GM19395 (cell line): Measurements from ENCODE around the gene ICAM2.

ENCODE experiments used
- ATAC-seq: cut with Tn5 transposase; IDR thresholded peaks from one replicate; pipeline ENCODE4 v1.9.1; 2021; ENCODE audit warnings: mild to moderate bottlenecking, moderate library complexity; ENCODE audit not compliant: unreplicated experiment

ICAM2 gene

GRCh38 chr17:64020056-64020766, at the start of gene ICAM2:
Gene ICAM2, minus strand, starts transcription at chr17:64020633. Its CDS starts 13,942 bp downstream, at chr17:64006691.
- peak; percentile 59 for ATAC-seq

DNA sequence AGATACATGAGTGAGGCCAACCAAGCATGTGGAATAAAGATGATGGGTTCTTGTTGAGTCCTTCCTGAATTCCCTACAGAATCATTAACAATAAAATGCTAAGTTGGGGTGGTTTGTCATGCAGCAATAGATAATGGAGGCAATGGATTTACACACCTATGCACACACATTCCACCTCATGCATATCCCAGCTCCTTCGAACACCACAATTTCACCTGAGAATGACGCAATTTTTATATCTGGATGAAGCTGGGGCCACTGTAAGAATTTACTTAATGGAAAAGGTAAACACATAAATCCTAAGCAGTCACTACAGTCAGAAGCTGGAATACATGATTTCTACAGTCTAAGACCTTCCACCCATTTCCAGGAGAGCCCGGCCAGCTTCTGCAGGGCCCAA, 49.8 kb upstream of the ICAM2 start:
- no peak for ATAC-seq

GRCh38 chr17:64069143-64069542, 48.7 kb upstream of the ICAM2 start:
- ATAC-seq: no peak

DNA sequence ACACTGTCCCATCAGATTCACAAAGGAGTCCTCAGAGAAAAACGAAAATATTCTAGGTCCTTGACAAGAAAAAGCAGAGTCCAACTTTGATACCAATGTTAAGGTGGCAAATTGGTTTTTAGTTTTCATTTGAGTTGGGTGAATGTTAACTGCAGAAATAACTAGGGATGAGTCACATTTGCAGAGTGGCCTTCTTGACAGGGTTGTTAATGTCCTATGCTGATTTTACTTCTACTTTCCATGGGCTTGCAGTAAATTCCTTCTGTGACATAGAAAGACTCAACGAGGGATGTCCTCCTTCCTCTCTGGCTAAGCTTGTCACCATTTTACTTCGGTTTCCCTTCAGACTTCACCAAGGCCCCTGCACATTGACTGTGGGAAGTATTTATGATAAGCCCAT, 47.2 kb upstream of the ICAM2 start:
- ATAC-seq: no peak

DNA sequence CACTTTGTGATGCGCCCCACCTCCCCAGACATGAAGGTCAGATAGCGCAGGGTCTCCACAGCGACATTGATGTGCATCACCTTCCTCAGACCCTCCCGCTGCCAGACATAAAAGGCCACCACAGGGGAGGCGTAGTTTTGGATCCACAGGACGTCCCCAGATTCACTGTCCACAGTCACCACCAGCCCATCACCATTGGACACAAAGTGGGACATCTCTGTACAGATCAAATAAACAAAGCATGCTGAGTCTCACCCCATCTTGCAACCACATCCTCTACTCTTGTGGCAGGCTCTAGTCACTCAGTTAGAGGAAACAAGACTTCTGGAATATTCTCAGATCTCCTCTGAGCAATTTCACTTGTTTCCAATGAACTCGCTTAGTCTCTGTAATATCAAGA, 46.3 kb upstream of the ICAM2 start:
- no peak for ATAC-seq

- no peak for ATAC-seq
Observed at GRCh38 chr17:64065161-64065560, 44.7 kb upstream of the ICAM2 start.

GRCh38 chr17:64064331-64064730, 43.9 kb upstream of the ICAM2 start:
- ATAC-seq: no peak

DNA sequence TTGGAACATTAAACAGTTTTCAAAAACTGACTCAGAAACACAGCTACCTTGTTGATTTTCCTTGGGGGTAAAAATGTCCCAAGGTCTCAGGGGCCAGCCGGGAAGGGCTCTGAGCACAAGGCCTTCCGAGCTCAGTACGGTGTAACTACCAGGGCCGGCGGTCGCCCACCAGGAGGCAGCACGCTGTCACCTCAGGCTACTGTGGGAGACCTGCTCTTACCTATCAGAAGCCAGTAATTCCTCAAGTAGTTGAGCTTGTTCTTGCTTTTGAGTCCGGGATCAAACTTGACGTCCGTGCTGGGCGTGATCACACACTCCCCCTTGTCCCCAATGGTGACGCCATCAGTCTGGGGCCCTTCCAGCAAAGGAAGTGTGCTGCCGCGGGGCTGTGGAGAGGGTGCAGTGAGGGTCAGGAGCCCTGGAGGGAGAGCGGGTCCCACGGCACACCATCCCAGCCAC, 43.4 kb upstream of the ICAM2 start:
- no peak for ATAC-seq

DNA sequence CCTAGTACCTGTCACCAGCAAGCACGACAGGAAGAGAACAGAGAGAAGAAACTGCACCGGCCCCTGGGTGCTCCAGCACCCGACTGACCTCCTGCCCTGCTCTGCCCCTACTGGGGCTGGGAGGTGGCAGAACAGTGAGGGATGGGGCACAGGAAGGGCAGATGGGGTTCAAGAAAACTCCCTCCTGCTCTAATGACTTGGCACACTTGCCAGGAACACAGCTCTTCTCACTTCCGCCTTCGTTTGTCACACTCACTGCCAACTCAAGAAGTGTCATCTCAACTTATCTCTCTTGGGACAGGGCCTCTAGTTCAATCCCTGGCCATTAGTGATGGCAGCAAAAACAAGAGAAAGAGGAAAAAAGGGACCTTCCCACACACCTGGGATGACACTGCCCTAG, 42.7 kb upstream of the ICAM2 start:
- ATAC-seq: no peak

GRCh38 chr17:64061178-64061898, 40.9 kb upstream of the ICAM2 start:
- no peak for ATAC-seq

DNA sequence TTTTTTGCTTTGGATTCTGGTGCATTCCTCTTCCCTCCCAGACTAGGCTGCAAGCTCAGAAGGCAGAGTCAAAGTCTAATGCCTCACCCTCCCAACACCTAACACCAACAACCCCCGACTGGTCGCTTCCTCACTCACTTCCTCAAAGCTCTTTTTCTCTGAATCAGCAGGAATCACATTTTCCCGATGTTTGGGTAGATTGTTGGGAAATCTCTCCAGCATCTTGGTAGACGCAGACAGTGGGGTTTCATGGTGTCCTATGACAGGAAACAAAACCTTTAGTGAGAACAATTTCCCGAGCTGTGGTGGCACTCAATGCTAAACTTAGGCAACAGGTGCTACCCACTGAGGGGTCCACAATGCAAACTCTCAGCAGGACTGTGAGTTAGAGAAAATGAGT, 39.9 kb upstream of the ICAM2 start:
- ATAC-seq: no peak

GRCh38 chr17:64059756-64060155, 39.3 kb upstream of the ICAM2 start:
- ATAC-seq: no peak

- ATAC-seq: no peak
Observed at GRCh38 chr17:64058621-64059020, 38.2 kb upstream of the ICAM2 start.

- ATAC-seq: no peak
Observed at GRCh38 chr17:64057701-64058263, 37.3 kb upstream of the ICAM2 start.

DNA sequence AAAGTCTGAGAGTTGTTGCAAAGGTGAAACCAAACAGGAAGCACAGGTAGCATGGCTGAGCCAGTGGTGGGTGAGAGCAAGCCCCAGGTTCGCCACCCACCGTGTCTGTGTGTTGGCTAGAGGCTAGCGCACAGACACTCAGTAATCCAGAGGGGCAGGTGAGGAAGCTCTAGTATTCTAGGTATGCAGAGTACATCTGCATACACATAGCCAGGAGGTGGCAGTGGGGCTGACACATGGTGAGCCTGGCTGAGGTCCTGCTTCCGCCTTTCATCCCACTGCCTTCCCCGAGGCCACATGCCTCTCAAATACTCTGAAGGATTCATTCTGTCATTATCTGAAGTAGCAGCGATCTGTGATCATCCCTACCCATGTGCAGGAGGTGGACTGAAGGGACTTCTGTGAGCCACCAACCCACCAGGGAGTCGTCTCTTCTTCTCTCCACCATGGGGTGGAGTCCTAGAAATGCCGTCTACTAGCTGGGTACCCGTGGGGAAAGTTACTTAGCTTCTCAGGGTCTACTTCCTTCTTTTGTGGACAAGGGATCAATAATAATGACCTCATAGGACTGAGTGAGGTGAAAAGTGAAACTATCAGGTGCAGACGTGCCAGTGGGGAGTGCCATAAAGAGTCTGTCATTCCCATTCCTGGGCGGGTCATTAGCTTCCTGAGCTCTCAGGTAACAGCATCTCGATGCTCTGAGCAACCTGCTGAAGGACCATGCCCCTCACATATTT, 36.0 kb upstream of the ICAM2 start:
- ATAC-seq: peak; percentile 74

DNA sequence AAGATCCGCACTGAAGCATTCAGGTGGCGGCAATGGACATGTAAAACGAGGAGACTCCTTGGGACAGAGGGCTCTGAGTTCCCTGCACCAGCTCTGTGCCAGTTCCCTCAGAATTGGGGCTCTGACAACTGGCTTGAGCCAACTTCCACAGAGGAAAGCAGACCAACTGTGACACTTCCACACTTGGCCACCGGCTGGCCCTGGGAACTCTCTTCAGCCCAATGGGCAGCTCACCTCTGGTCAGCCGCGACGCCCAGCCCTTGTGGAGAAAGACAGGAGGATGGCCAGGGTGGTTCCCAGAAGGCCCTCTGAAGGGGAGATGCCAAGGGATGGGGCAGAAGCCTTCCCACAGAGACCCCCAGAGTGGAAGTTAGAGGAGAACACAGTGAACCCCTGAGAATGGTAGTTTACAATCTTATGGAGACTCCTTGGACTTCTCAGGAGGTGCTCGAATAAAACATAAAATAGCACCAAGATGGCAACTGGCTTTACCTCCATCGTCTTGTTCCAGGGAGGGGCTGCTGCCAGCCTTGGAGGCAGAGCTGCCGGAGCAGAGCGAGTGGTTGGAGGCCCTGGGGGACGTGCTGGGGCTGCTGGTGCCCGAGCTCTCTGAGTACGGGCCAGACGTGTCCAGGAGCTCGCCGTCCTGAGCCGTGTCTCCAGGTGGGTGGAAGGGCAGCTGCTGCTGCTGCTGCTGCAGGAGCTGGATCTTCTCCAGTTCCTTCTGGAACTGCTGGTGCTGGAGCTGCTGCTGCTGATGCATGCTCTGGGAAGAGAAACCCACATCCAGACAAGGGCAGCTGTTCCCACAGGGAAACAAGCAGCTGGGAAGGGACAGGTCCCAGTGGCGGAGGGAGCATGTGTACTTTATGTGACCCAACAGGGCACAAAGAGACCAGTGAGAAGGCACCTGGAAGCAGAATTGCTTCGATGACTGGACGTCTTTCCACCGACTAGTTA, 35.0 kb upstream of the ICAM2 start:
- no peak for ATAC-seq

DNA sequence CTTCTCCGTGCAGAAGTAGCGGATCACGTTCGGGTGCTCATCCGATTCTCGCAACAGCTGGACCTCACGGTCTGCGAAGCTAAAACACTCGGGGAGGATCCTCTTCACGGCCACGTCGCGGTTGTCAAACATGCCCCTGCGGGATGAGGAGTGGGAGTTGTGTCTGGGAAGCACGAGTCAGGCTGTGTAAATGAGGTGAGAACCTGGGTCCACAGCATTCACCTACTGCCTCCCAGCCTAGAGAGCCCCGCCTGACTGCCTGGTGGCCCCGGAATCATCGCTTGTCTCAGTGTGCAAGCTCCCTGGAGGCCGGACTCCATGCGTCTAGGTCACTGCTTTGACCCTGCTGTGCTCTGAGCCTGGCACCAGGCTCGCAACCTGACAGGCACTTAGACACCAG, 33.9 kb upstream of the ICAM2 start:
- ATAC-seq: no peak

- no peak for ATAC-seq
Observed at GRCh38 chr17:64053101-64053500, 32.7 kb upstream of the ICAM2 start.

- no peak for ATAC-seq
Observed at GRCh38 chr17:64051153-64051552, 30.7 kb upstream of the ICAM2 start.

GRCh38 chr17:64048805-64049204, 28.4 kb upstream of the ICAM2 start:
- ATAC-seq: no peak
